Measurements from ENCODE around the gene TCAP.

The TCAP gene

DNA sequence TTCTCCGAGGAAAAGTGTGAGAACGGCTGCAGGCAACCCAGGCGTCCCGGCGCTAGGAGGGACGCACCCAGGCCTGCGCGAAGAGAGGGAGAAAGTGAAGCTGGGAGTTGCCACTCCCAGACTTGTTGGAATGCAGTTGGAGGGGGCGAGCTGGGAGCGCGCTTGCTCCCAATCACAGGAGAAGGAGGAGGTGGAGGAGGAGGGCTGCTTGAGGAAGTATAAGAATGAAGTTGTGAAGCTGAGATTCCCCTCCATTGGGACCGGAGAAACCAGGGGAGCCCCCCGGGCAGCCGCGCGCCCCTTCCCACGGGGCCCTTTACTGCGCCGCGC is 34.6 kb downstream of the TCAP start, which contains the start of gene ERBB2:
Gene ERBB2, plus strand, starts transcription at position 247 of the 330 bp plus-strand sequence. CDS start 175 bp downstream, outside the sequence.
- peaks cover 76% of the 10 kb centered on the region for H3K27me3 ChIP-seq
- no peaks in the 10 kb centered on the region for H3K4me1 ChIP-seq (ENCODE audit: control insufficient read depth in 1 of 2, insufficient read depth in 1 of 2, low read depth in 1 of 2, low read length in 1 of 2)
- H3K36me3 ChIP-seq = no peaks in the 10 kb centered on the region
- TF ChIP-seq, protein P1, sequence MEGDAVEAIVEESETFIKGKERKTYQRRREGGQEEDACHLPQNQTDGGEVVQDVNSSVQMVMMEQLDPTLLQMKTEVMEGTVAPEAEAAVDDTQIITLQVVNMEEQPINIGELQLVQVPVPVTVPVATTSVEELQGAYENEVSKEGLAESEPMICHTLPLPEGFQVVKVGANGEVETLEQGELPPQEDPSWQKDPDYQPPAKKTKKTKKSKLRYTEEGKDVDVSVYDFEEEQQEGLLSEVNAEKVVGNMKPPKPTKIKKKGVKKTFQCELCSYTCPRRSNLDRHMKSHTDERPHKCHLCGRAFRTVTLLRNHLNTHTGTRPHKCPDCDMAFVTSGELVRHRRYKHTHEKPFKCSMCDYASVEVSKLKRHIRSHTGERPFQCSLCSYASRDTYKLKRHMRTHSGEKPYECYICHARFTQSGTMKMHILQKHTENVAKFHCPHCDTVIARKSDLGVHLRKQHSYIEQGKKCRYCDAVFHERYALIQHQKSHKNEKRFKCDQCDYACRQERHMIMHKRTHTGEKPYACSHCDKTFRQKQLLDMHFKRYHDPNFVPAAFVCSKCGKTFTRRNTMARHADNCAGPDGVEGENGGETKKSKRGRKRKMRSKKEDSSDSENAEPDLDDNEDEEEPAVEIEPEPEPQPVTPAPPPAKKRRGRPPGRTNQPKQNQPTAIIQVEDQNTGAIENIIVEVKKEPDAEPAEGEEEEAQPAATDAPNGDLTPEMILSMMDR (IDR thresholded peaks at IDR 0.05) = no peak
- no peaks in the 10 kb centered on the region for H3K9me3 ChIP-seq
- H3K4me3 ChIP-seq (ENCODE audit: low read depth in 1 of 2, low read length in 1 of 2) = no peak within 1 kb of the TSS
- no peak within 1 kb of the TSS for H3K27ac ChIP-seq

DNA sequence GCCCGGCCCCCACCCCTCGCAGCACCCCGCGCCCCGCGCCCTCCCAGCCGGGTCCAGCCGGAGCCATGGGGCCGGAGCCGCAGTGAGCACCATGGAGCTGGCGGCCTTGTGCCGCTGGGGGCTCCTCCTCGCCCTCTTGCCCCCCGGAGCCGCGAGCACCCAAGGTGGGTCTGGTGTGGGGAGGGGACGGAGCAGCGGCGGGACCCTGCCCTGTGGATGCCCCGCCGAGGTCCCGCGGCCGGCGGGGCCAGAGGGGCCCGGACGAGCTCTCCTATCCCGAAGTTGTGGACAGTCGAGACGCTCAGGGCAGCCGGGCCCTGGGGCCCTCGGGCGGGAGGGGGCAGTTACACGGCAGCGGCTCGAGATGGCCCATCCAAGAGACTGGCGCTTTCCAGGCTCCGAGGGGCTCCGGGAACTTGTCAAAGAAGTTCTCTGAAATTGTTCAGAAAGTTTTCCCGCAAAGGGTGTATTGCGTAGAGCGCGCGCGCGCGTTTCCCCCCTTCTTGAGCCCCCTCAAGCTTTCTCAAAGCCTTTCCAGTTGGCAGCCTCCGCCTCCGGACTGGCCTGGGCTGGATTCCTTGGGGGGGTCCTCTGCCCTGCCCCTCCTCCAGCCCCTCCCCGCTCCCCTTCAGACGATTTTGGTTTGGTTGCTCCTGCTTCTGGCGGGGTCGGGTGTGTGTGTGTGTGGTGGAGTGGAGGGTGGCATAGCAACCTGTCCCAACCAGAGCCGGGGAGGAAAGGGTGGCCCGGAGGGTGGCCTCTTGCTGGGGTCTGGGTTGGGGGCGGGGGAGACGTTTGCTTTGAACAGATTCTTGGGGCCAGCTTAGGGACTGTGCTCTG is 35.2 kb downstream of the TCAP start:
- no peak overlapping the region for H3K27ac ChIP-seq
- TF ChIP-seq, protein P1 (IDR thresholded peaks at IDR 0.05) = no peak
- no peaks in the 10 kb centered on the region for H3K4me1 ChIP-seq (ENCODE audit: control insufficient read depth in 1 of 2, insufficient read depth in 1 of 2, low read depth in 1 of 2, low read length in 1 of 2)
- H3K4me3 ChIP-seq (ENCODE audit: low read depth in 1 of 2, low read length in 1 of 2) = no peak overlapping the region
- peaks cover 76% of the 10 kb centered on the region for H3K27me3 ChIP-seq
- H3K36me3 ChIP-seq = no peaks in the 10 kb centered on the region
- no peaks in the 10 kb centered on the region for H3K9me3 ChIP-seq

DNA sequence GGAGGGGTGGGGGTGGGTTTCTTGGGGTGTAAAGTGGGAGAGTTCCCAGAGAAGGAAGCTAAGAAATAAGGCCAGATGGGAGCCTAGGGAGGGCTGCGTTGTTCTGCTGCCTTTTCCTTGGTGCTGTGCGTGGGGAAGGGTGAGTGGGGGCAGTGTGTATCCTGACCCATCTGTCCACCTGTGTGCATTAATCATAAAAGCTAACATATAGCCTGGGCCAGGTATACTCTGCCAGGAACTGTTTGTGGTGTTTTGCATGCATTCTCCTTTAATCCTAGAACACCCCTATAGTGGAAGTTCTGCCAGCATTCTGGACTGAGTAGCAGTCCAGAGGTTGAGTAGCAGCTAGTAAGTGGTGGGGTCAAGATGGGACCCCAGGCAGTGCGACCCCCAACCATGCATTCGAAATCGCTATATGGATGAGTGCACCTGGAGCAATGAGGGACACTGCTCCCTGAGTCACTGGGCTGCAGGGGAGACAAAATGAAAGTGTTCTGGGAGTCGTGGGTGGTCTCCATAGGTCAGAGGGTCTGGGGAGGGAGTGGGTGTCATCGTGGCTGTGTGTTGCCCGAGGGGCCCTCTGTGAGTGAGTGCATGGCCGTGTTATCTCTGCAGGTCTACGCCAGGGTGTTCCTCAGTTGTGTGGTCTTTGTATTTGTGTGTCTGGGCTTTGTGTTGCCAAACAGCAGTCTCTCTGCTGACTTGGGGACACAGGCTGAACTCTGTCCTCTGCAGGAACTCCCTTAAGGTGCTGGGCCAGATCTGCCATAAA is 36.0 kb downstream of the TCAP start:
- H3K27ac ChIP-seq = no peak overlapping the region

DNA sequence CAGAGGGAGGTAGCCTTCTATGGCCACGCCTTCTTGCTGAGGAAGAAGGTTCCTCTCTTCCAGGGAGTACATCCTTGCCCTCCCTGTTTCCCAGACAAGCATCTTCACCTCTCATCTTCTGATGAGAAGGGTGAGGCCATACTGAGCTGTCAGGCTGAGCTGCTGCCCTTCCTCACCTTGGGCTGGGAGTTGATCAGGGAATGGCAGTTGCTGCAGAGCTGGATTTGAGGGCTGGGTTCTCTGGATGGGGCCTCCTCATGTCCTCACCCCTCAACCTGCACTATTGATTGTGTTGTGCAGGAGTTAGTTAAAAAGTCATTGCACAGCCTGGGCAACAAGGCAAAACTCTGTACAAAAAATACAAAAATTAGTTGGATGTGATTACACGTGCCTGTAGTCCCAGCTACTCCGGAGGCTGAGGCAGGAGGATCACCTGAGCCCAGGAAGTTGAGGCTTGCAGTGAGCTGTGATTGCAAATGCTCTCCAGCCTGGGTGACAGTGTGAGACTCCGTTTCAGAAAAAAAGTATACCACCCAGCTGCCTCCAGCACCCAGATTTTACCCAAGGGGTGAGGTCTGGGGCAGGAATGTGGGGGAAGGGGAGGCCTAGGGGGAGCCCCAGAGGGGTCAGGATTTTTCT is 36.8 kb downstream of the TCAP start:
- Histone ChIP-seq H3K36me3 (no peaks in the 10 kb centered on the region), H3K9me3 (no peaks in the 10 kb centered on the region), H3K4me1 (ENCODE audit: control insufficient read depth in 1 of 2, insufficient read depth in 1 of 2, low read depth in 1 of 2, low read length in 1 of 2) (no peaks in the 10 kb centered on the region), H3K27me3 (peaks cover 65% of the 10 kb centered on the region), H3K27ac (no peak overlapping the region), H3K4me3 (ENCODE audit: low read depth in 1 of 2, low read length in 1 of 2) (no peak overlapping the region)
- TF ChIP-seq, protein P1 (IDR thresholded peaks at IDR 0.05) = no peak

More for the DNA sequence above, 36.0 kb downstream of the TCAP start:
- TF ChIP-seq, protein P1 (IDR thresholded peaks at IDR 0.05) = no peak
- no peaks in the 10 kb centered on the region for H3K36me3 ChIP-seq
- H3K9me3 ChIP-seq = no peaks in the 10 kb centered on the region
- peaks cover 72% of the 10 kb centered on the region for H3K27me3 ChIP-seq
- H3K4me3 ChIP-seq (ENCODE audit: low read depth in 1 of 2, low read length in 1 of 2) = no peak overlapping the region
- H3K4me1 ChIP-seq (ENCODE audit: control insufficient read depth in 1 of 2, insufficient read depth in 1 of 2, low read depth in 1 of 2, low read length in 1 of 2) = no peaks in the 10 kb centered on the region
